ENCODE results near the gene CLPSL2.
A peak's percentile ranks its signal among the peaks of the same experiment; 100 is the strongest.
"Not testable (repeated sequence)": the region's sequence is repeated elsewhere in the genome, so short reads cannot be mapped to it uniquely, and the experiment has no call there.

The CLPSL2 gene, protein sequence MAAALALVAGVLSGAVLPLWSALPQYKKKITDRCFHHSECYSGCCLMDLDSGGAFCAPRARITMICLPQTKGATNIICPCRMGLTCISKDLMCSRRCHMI

DNA sequence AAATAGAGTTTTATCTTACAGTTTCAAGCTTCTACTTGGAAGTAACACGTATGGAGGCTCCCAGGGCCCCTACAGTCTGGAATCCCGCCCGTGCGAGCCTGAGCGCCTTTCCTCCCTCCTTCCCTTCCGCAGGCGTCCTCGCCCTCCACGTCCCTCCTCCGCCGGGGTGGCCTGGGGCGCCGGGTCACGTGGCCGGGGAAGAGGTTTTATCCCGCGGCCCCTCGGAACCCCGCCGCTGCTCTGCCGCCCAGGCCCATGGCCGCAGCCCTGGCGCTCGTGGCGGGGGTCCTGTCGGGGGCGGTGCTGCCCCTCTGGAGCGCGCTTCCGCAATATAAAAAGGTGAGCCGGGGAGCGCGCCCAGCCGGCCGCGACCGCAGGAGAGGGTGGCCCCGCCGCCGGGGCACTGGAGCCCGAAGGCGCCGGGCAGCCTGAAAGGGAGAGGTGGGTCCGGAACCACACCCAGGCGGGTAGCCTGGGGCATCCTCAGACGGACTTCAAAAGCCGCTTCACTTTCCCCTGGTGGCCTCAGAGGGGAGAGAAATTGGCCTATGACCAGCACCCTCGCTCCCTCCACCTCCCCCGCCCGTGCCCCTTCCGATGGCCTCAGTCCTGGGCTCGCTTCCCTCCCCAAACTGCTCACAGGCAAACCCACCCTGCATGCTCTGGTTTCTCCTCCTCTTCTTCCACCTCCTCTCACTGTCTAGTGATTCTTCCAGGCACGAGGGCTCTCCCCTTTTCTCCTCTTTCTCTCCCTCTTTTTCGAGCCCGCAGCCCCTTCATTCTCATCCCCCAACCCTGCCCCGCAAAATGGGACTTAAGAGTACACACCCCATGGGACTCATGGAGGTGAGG lies at the start of gene CLPSL2:
Gene CLPSL2, plus strand, starts transcription at position 235 of the 852 bp plus-strand sequence. Its CDS starts 21 bp downstream, at position 256.
- DNase-seq, result no peak

GRCh38 chr6:35727231-35727934 lies 49.0 kb upstream of the CLPSL2 start:
- DNase-seq, result no peak

DNA sequence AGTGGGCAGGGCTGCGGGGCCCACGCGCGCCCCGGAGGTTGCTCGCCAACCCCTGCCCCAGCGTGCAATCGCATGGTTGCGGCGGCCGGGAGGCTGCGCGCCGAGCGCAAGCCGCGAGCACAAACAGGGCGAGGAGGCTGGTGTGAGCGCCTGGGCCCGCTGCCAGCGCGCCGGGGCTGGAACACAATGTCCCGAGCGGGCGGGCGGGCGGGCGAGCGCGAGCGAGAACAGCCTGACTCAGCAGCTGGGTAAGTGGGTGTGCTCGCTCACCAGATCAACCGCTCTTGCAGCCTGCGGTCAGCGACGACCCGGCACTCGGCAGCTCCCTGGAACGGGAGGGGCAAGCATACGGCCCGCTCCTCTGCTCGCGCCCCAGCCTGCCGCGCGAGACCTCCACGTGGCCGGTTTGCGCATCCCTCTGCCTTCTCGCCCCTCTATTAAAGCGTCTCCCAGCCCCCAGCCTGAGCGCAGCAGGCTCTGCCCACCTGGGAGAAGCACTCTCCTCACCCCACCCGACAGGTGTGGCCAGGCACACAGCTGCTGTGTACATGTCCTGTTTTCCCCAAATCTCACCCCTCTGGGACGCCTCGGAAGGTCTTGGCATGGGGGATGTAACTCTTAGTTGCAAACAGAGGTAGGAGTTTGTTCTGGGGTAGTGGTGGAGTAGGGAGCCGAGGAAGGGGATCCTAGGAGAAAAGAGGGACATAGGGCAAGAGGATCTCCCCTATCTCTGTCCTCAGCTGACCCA lies 48.3 kb upstream of the CLPSL2 start:
- DNase-seq, result peak; percentile 94

- peak; percentile 79 for DNase-seq
Observed at GRCh38 chr6:35728683-35729678, 47.4 kb upstream of the CLPSL2 start.

DNA sequence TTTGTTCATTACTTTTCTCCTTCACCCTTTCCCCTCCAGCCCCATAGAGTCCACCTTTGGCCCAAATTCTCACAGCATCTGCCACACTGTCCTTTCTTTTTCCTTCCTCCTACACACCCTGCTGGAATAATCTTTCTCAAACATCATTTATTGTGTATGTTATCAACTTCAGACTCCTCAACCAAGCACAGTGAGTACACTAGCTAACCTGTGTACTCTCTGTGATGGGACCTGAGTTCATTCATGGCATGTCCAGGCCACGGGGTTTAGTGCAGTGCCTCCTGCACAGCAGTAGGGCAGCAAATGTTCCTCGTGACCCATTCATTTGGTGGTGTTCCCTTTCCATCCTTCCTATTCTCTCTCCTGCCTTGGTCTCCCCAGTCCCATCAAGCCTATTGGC lies 46.7 kb upstream of the CLPSL2 start:
- DNase-seq, result no peak

DNA sequence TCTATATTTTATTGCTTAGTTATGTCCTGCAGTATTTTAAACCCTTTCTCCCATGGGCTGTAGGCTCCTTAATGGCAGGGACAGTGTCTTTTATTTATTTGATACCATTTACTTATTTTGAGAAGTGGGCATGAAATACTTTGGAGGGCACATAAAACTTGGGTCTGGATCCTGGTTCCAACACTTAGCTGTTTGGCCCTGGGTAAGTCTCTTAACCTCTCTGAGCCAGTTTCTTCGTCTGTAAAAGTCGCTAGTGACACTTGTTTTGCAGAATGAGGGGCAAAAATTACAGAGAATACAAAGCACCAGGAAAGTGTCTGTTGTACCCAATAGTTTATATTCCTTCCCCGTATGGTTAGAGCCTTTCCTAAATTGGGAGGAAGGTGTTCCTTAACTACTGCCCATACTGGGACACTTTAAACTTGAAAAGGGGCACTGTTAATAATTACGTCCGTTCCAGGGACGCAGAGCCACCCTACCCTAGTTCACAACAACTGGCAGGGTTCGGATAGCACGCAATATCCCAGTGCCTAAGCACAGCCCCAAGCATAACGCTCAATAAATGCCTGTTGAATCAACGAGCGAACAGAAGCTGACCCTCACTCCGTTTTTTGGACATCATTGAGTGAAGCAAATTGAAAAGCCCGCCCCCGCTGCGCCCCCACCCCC lies 45.5 kb upstream of the CLPSL2 start:
- DNase-seq, result no peak

DNA sequence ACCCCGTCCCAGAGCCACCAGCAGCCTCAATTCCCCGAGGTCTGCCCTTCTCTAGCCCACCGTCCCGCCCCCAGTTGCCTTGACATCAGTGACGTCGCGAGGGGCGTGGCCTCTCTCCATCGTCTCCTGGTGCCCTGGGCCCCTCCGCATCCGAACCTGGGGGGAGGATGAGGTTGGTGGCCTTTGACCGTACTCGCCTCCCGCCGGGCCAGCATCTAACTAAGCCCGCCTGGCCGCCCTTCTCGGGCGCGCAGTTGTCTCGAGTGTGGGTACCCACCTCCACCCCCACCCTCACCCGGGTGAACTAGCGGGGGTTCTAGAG lies 45.0 kb upstream of the CLPSL2 start:
- peak; percentile 96 for DNase-seq

DNA sequence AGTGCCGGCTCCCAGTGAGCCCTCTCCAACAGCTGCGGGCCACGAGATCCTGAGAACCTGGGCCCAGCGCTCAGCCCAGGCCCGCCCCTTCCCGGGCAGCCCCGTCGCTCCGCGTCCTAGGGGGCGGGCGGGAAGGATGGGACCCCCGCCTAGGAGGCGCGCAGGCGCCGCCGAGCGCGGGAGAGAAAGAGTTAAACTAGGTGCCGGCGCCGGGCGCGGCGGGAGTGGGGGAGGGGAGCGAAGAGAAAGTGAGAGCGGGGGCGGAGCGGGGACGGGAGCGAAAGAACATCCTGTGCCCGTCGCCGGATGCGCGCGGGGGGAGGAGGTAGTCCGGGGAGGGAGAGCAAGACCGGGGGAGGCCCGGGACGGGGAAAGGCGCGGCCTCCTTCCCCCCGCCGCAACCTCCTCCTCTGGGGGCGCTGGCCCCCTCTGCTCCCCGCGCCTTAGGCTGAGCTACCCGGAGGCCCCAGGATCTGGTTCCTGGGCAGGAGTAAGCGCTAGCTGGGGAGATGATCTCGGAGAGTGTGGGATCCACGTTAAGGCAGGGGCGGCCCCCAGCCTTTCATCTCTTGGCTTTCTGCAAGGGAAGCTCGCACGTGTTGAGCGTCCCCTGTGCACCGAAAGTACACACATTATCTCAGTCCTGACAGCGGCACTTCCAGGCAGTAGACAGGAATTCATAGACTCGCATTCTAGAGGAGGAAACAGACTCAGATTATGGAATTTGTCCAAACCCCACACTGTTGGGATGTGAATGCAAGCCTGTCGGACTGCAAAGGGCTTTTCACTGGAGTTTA lies 44.5 kb upstream of the CLPSL2 start:
- DNase-seq, result peak; percentile 97

DNA sequence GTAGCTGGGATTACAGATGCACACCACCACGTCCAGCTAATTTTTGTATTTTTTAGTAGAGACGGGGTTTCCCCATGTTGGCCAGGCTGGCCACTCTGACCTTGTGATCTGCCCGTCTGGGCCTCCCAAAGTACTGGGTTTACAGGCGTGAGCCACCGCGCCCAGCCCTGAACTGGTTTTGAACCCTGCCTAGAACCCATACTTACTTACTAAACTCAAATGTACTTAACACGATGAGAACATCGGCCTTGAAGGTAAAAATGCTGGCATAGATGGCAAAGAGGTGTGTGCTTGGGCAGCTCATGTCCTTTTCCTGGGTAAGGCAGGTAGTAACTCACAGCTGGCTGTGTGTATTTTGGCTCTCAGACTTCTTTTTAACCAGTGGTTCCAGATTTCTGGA lies 42.8 kb upstream of the CLPSL2 start:
- no peak for DNase-seq

DNA sequence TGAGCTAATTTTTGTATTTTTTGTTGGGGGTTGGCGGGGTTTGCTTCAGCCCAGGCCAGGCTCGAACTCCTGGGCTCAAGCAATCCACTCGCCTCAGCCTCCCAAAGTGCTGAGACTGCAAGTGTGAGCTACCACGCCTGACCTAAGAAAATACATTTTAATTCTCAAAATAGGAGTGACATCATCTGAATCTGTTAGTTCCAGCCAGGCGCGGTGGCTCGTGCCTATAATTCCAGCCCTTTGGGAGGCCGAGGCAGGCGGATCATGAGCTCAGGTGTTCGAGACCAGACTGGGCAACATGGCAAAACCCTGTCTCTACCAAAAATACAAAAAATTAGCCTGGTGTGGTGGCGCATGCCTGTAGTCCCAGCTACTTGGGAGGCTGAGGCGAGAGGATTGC lies 42.1 kb upstream of the CLPSL2 start:
- not testable (repeated sequence) for DNase-seq

DNA sequence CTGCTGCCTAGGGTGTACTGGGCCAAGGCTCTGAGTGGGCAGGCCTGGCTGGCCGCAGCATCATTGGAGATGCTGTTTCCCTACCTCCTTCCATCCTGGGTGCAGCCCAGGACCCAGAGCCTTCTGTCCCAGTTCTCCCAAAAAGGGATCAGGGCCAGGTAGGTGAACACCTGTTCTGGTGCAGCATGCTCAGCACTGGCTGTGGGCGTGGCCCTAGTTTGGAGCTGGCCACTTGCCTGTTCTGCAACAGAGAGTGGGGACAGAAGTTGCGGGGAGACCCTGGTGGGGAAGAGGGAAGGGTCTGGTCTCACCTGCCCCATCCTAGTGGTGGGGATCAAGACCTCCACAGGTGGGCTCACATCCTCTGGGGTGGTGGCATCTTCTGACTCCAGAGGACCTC lies 40.9 kb upstream of the CLPSL2 start:
- DNase-seq, result no peak

DNA sequence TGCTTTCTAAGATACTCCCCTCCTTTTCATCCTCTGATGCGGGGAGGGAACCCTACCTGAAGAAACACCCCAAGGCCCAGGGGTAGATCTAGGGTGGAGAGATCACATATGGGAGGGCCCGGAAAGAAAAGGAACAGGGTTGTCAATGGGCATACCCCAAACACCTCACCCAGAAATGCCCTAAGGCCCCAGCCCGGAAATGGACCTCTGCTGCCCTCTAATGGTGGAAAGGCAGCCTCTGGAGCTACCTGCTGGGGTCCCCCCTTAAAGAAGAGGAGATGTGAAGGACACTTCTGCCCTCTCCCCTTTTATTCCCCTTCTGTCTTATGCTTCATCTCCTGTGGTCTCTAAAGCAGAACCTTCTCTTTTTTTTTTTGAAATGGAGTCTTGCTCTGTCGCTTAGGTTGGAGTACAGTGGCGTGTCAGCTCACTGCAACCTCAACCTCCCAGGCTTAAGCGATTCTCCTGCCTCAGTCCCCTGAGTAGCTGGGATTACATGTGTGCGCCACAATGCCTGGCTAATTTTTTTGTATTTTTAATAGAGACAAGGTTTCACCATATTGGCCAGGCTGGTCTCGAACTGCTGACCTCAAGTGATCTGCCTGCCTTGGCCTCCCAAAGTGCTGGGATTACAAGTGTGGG lies 40.0 kb upstream of the CLPSL2 start:
- DNase-seq, result peak; percentile 93

DNA sequence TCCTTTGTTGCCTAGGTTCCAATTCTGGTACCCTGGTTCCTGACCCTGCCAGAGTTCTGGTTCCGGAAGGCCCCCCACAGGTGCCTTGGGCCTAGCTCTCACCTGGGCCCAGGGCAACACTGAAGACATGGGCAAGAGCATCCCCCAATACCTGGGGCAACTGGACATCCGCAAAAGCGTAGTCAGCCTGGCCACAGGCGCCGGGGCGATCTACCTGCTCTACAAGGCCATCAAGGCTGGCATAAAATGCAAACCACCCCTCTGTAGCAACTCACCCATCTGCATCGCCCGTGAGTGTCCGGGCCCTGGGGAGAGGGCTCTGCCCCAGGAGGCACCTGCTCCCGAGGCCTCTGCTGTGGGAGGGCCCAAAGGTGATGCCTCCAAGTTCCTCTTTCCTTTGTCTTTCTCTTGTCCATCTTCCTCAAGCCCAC lies 39.4 kb upstream of the CLPSL2 start, which contains the start of gene ARMC12:
Gene ARMC12, plus strand, starts transcription at position 51 of the 431 bp plus-strand sequence. Its CDS starts 77 bp downstream, at position 128.
- DNase-seq, result no peak

GRCh38 chr6:35737413-35738211 lies 38.8 kb upstream of the CLPSL2 start:
- DNase-seq, result no peak

DNA sequence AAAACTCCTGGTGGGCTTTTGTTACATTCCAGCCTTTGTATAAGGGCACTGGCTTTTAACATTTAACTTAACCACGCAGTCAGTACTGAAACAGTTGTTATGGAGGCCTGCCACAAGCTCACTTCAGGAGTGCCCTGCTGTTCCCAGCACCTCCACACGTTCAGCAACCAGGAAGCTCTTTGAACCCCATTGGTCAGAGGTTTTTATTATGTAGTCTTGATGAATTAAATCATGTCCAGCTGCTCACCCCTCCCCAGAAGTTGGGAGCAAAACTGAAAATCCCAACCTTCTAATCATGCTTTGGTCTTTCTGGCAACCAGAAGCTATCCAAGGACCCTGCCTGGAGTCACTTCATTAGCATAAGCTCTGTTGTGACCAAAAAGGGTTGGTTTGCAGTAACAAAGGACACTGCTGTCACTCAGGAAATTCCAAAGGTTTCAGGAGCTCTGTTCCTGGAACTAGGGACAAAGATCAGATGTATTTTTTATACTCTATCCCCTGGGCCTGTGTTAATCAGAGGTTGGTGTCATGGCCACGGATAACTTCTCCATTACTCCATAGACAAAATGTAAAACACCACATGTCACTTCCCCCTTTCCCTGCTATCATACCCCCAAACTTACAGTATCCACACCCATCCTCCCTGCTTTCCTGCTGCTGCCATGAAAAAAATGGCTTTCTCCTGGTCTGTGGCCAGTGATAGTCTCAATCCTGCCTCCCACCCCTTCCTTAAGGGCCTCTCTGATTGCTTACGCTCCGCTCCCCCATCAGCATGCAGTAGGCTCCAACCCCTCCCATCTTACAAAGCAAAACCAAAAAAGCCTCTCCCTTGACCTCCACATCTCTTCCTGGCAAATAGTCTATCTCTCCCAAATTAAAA lies 36.5 kb upstream of the CLPSL2 start:
- no peak for DNase-seq

DNA sequence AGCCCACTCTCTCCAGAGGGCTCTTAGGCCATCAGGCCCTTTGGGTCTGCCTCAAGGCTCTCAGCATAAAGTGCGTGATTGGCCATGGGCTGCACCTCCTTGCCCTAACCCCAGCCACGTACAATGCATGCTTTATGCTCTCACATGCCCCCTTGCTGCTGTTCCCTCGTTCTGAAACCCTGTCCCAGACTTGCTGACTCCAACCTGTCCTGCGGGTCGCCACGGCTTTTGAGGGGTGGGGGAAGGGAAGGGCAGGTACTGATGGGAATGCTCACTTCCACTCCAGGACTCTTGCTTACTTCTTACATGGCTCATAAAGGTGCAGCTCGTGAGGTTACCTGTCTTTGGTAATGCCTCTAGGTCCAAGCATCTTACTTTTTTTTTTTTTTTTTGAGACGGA lies 33.6 kb upstream of the CLPSL2 start:
- DNase-seq, result no peak

GRCh38 chr6:35745509-35745908 lies 30.9 kb upstream of the CLPSL2 start:
- no peak for DNase-seq

DNA sequence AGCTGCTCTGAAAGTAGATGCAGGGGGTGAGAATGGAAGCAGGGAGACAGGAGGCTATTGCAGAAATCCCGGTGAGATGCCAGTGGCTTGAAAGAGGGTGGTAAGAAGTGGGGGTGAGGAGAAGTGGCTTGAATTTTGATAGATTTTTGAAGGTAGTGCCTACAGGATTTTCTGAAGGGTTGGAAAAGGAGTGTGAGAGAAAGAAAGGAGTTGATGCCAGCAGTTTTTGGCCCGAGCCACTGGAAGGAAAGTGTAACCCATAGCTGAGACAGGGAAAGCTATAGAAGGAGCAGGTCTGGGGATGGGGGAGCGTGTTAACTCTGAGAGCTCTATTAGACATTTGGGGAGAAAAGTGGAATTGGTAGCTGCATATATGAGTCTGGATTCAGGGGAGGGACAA lies 29.9 kb upstream of the CLPSL2 start:
- DNase-seq, result no peak
